Stimulated activated CD4-positive, alpha-beta T cell treated with anti-CD3 and anti-CD28 coated beads, Interleukin-2, amount 100 ng/mL, for 24 hours (primary cell): ENCODE measurements around the gene PPP1R12B.

ENCODE experiments used
- DNase-seq, 2 donors: peaks; one replicate each; pipeline ENCODE4 v3.0.0-alpha.2; 2020

PPP1R12B gene, protein sequence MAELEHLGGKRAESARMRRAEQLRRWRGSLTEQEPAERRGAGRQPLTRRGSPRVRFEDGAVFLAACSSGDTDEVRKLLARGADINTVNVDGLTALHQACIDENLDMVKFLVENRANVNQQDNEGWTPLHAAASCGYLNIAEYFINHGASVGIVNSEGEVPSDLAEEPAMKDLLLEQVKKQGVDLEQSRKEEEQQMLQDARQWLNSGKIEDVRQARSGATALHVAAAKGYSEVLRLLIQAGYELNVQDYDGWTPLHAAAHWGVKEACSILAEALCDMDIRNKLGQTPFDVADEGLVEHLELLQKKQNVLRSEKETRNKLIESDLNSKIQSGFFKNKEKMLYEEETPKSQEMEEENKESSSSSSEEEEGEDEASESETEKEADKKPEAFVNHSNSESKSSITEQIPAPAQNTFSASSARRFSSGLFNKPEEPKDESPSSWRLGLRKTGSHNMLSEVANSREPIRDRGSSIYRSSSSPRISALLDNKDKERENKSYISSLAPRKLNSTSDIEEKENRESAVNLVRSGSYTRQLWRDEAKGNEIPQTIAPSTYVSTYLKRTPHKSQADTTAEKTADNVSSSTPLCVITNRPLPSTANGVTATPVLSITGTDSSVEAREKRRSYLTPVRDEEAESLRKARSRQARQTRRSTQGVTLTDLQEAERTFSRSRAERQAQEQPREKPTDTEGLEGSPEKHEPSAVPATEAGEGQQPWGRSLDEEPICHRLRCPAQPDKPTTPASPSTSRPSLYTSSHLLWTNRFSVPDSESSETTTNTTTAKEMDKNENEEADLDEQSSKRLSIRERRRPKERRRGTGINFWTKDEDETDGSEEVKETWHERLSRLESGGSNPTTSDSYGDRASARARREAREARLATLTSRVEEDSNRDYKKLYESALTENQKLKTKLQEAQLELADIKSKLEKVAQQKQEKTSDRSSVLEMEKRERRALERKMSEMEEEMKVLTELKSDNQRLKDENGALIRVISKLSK

GRCh38 chr1:202348509-202349205 lies at the start of gene PPP1R12B:
Gene PPP1R12B, plus strand, starts transcription at chr1:202348699. Its CDS starts 153 bp downstream, at chr1:202348852.
- DNase-seq: peak; percentile 95

DNA sequence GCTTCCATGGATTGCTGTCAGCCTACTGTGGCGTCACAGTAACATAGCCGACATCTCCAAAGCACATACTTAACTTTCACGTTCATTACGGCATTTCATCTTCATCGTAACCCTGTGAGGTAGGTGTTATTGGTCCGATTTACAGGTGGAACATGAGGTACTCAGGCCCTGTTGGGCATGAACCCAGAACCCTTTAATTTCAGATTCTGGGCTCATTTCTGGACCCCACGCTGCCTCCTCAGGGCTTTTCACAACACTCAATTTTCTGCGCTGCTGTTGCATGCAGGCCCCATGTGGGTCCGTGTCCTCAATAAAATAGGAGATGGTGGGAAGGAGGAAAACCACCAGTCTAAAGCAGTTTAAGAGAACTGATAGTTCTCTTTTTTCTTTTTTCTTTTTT lies 46.3 kb upstream of the PPP1R12B start:
- no peak for DNase-seq

DNA sequence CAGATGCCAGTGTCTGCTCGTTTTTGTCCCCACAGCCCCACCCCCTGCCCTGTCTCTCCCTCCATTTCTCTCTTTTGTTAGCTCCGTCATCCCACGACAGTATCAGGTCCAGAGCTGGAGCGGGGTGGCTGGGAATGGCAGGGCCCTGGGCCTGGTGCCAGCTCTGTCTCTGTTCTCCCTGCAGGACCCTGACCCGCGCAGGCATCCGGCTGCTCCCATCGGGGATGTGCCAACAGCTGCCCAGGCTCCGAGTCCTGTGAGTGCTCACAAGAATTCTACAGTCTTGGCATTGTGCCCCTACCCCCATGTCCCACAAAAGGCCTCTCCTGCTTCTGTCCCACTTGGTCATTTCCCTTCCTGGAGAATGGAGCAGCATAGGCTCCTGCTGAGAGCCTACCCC lies 44.1 kb upstream of the PPP1R12B start:
- DNase-seq: no peak

GRCh38 chr1:202305168-202305567 lies 43.3 kb upstream of the PPP1R12B start:
- DNase-seq: no peak

GRCh38 chr1:202306535-202307345 lies 41.8 kb upstream of the PPP1R12B start:
- DNase-seq: no peak

GRCh38 chr1:202310071-202310725 lies 38.3 kb upstream of the PPP1R12B start:
- no peak for DNase-seq

- DNase-seq: no peak
Observed at GRCh38 chr1:202310746-202311145, 37.8 kb upstream of the PPP1R12B start.

- DNase-seq: no peak
Observed at GRCh38 chr1:202311875-202312635, 36.4 kb upstream of the PPP1R12B start.

- DNase-seq: peak; percentile 79
Observed at GRCh38 chr1:202315576-202316168, 32.8 kb upstream of the PPP1R12B start.

- no peak for DNase-seq
Observed at GRCh38 chr1:202316186-202316585, 32.3 kb upstream of the PPP1R12B start.

GRCh38 chr1:202317941-202318925 lies 30.3 kb upstream of the PPP1R12B start:
- DNase-seq: no peak

DNA sequence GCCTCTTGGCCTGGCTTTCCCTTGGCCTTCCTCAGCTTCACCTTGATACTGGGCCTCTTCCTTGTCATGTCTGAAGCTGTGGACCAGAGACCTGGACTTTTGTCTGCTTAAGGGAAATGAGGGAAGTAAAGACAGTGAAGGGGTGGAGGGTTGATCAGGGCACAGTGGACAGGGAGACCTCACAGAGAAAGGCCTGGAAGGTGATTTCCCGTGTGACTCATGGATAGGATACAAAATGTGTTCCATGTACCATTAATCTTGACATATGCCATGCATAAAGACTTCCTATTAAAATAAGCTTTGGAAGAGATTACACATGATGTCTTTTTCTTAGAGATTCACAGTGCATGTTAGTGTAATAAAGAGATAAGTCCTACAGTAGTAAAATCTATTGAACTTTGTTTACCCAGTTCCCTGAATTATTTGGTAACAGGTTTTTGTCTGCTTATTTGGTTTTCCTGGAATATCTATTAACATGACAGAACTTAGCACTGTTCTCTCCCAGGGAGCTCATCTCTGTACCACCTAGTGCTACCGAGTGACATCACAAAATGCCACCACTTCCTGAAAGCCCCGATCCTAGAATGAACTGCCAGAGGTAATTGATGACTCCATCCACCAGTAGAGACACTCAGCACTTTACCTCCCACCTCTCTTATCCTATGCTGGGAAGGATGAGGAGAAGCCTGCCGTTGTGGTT lies 29.0 kb upstream of the PPP1R12B start:
- no peak for DNase-seq

DNA sequence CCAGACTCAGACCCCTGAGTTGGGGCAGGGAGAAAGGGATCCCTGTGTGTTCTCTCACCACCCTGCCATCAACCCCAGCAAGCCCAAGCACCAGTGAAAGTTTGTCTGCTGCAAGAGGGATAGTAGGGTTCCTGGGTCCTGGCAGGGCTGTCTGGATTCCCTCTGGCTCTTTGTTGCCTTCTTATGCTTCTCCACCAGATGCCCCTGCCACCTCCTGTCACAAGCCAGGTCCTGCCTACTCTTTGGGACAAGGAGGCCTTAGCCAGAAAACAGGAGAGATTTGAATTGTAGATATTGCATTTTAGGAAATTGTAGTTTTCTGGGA lies 28.5 kb upstream of the PPP1R12B start:
- no peak for DNase-seq

DNA sequence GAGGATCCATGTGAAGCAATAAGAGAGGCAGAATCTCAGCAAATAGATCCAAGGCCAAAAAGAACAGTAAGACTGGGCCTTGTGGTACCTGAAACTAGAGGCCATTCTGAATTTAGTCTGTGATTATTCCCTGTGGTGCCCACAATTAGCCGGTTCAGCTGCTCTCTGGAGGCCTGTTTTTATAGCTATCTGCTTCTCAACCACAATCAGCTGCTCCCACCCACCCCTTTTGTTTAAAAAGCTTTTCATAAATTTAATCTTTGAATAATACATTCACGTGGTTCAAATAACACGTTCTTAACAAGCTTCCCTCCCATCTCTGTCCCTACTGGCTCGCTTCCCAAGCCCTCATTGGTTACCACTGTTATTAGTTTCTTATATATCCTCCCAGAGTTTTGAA lies 24.8 kb upstream of the PPP1R12B start:
- DNase-seq: no peak

DNA sequence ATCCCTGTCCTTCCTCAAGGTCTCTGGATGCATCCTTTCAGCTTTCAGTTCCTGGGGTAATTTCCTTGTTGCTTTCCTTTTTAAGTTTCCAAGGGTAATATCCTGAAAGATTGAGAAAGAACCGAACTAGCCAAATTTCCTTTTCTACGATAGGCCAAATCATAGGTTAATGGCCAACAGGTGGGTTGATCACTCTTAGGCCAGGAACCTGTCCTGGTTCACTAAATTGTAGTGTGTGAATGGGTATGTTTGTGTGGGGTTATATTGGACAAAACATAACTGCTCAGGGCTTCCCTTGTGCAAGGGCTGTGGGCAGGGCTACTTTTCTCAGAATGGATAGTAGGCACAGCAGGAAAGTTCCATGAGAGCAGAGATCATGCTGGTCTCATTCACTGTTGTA lies 23.9 kb upstream of the PPP1R12B start:
- DNase-seq: no peak

DNA sequence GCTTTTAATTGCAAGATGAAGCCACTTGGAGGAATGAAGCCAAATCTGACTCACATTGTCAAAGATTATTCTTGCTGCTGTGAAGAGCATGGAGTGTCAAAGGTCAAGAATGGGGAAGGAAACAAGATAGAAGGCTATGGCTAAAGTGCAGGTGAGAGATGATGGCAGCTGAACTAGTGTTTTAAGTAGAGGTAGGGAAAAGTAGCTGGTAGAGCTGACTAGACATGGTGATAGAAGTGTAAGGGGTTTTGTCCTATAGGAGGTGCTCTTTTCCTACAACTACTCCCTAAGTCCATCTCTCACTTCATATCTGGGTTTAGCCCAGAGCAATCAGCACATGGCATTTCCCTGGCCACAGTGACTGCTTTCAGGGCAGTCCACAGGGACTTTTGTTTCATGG lies 18.6 kb upstream of the PPP1R12B start:
- no peak for DNase-seq

- no peak for DNase-seq
Observed at GRCh38 chr1:202333861-202334260, 14.6 kb upstream of the PPP1R12B start.

DNA sequence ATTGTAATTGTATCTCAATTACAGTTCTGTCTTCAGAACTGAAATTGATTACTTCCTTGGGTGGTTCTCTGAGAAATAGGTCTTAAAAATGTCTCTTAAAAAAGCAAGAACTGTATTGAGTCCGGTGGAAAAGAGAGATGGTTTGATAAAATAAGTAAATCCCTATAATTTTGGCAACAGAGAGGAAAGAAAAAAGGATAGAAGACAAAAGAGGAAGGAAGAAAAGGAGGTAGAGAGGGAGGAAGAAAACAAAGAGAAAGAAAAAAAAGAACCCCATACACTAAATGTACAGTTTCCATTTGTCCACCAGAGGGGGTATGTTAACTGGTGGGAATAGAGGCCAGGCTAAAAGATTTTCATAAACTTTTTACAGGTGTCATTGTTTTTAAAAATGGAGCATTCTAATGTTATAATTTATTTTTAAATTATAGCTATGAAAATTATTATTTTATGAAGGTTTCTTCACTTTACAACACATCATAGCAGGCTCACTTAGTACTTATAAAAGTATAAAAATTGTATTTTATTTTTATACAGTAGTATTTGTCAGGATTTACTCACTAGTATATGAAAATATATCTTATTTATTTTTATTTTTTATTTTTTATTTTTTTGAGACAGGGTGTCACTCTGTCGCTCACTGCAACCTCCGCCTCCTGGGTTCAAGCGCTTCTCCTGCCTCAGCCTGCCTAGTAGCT lies 4.7 kb upstream of the PPP1R12B start:
- DNase-seq: no peak
